GM21576 (cell line): ENCODE data around the gene ZFP69B.

ENCODE experiments used
- ATAC-seq: cut with Tn5 transposase; IDR thresholded peaks from one replicate; pipeline ENCODE4 v1.9.1; 2021; ENCODE audit warnings: mild to moderate bottlenecking, moderate library complexity; ENCODE audit not compliant: unreplicated experiment

The ZFP69B gene

GRCh38 chr1:40449684-40450494, at the start of gene ZFP69B:
TSS of gene ZFP69B (plus strand) at chr1:40450476. CDS start at chr1:40450962, 486 bp downstream.
- peak; percentile 78 for ATAC-seq

GRCh38 chr1:40401473-40402201, 48.6 kb upstream of the ZFP69B start:
- ATAC-seq, result no peak

GRCh38 chr1:40404670-40405462, 45.4 kb upstream of the ZFP69B start:
- no peak for ATAC-seq

- no peak for ATAC-seq
Measured at GRCh38 chr1:40405812-40406211, 44.5 kb upstream of the ZFP69B start.

GRCh38 chr1:40407453-40407852, 42.8 kb upstream of the ZFP69B start:
- ATAC-seq, result no peak

GRCh38 chr1:40409467-40409866, 40.8 kb upstream of the ZFP69B start:
- ATAC-seq, result no peak

- no peak for ATAC-seq
Measured at GRCh38 chr1:40411294-40411693, 39.0 kb upstream of the ZFP69B start.

GRCh38 chr1:40411843-40412242, 38.4 kb upstream of the ZFP69B start:
- ATAC-seq, result no peak

GRCh38 chr1:40413527-40414252, 36.6 kb upstream of the ZFP69B start:
- ATAC-seq, result no peak

- ATAC-seq, result no peak
Measured at GRCh38 chr1:40414331-40414730, 35.9 kb upstream of the ZFP69B start.

- no peak for ATAC-seq
Measured at GRCh38 chr1:40416709-40417108, 33.6 kb upstream of the ZFP69B start.

- no peak for ATAC-seq
Measured at GRCh38 chr1:40421431-40422384, 28.6 kb upstream of the ZFP69B start.

- no peak for ATAC-seq
Measured at GRCh38 chr1:40422630-40423263, 27.5 kb upstream of the ZFP69B start.

GRCh38 chr1:40423264-40423642, 27.0 kb upstream of the ZFP69B start:
- ATAC-seq, result no peak

- no peak for ATAC-seq
Measured at GRCh38 chr1:40423951-40424618, 26.2 kb upstream of the ZFP69B start.

GRCh38 chr1:40425198-40425597, 25.1 kb upstream of the ZFP69B start:
- no peak for ATAC-seq

- no peak for ATAC-seq
Measured at GRCh38 chr1:40431385-40431784, 18.9 kb upstream of the ZFP69B start.

- no peak for ATAC-seq
Measured at GRCh38 chr1:40432644-40433390, 17.5 kb upstream of the ZFP69B start.
